T-cell (primary cell): ENCODE data around the gene IQSEC2. TPM values are rescaled to one million over a fixed set of nuclear protein-coding genes. Genes with fewer than 3 reads are reported as not detected.

ENCODE experiments used
- ATAC-seq, 4 experiments: fragments of 200-7000 bp in 3 of 4; fragments of 150-1000 bp in 1 of 4; cut with Tn5 transposase; replicated peaks in 1 of 4; 1 replicate in 3 of 4; 2 replicates in 1 of 4; pipeline ENCODE4 v1.10.0; 2021; ENCODE audit warnings: moderate library complexity in 3 of 4, mild to moderate bottlenecking in 2 of 4, moderate number of reproducible peaks in 1 of 4
- CTCF ChIA-PET, 2 donors: fragments of 300-600 bp; sonication (Branson Sonifier 250); formaldehyde crosslinking; loops; one replicate each; lab custom pipeline; 2022; ENCODE audit warnings: antibody characterized with exemption in 2 of 2; lab: Charles Lee
- POLR2A ChIA-PET, 2 donors: fragments of 300-600 bp; sonication (Branson Sonifier 250); formaldehyde crosslinking; loops; one replicate each; lab custom pipeline; 2022; ENCODE audit warnings: antibody characterized with exemption in 2 of 2; lab: Charles Lee
- DNase-seq, 35 experiments: peaks; one replicate each; pipeline versions ENCODE4 v3.0.0 to v3.0.0-alpha.2; 2013 to 2023
- H3K27ac ChIP-seq: one replicate; pipeline ENCODE4 v1.5.1; 2013; ENCODE audit warnings: low read length
- H3K27me3 ChIP-seq, 2 experiments: replicated peaks in 1 of 2; 1 replicate in 1 of 2; 2 replicates in 1 of 2; pipeline versions ENCODE4 v1.6.1 to v1.7.0; 2013; ENCODE audit warnings: low read length in 1 of 2, mixed read lengths in 1 of 2; ENCODE audit not compliant: control insufficient read depth in 2 of 2, insufficient read depth in 2 of 2; ENCODE audit errors: extremely low read depth in 1 of 2
- H3K36me3 ChIP-seq, 2 donors: 1 replicate in 1 of 2; 2 replicates in 1 of 2; pipeline versions ENCODE4 v1.6.1 to v1.7.0; 2013; ENCODE audit warnings: low read length in 1 of 2; ENCODE audit not compliant: control insufficient read depth in 2 of 2, insufficient read depth in 1 of 2; ENCODE audit errors: extremely low read depth in 1 of 2
- H3K4me1 ChIP-seq, 2 experiments: 1 replicate in 1 of 2; 2 replicates in 1 of 2; pipeline versions ENCODE4 v1.6.1 to v1.7.0; 2013; ENCODE audit warnings: low read length in 2 of 2, mixed read lengths in 1 of 2; ENCODE audit not compliant: insufficient read depth in 2 of 2, control insufficient read depth in 1 of 2; ENCODE audit errors: extremely low read depth in 1 of 2
- H3K4me3 ChIP-seq, 2 donors: 1 replicate in 1 of 2; 2 replicates in 1 of 2; pipeline versions ENCODE4 v1.5.1 to v1.7.0; 2013; ENCODE audit warnings: mild to moderate bottlenecking in 2 of 2, low read length in 1 of 2, moderate library complexity in 1 of 2; ENCODE audit not compliant: control insufficient read depth in 1 of 2; ENCODE audit errors: extremely low read depth in 1 of 2
- H3K9me3 ChIP-seq: 2 replicates; pipeline ENCODE4 v1.7.0; 2013
- H3K27ac Mint-ChIP-seq, 2 donors: one replicate each; pipeline ENCODE4 v1.8.0; 2020 to 2021; ENCODE audit warnings: mild to moderate bottlenecking in 2 of 2, mixed read lengths in 2 of 2
- H3K27me3 Mint-ChIP-seq, 2 donors: one replicate each; pipeline ENCODE4 v1.8.0; 2021 to 2022; ENCODE audit warnings: mixed read lengths in 2 of 2
- H3K36me3 Mint-ChIP-seq: one replicate; pipeline ENCODE4 v1.8.0; 2021; ENCODE audit warnings: mixed read lengths
- H3K4me1 Mint-ChIP-seq, 3 donors: one replicate each; pipeline ENCODE4 v1.8.0; 2020 to 2022; ENCODE audit warnings: mixed read lengths in 3 of 3, mild to moderate bottlenecking in 1 of 3
- H3K4me3 Mint-ChIP-seq, 3 donors: one replicate each; pipeline ENCODE4 v1.8.0; 2020 to 2022; ENCODE audit warnings: mild to moderate bottlenecking in 3 of 3, mixed read lengths in 3 of 3, moderate library complexity in 3 of 3
- H3K9me3 Mint-ChIP-seq, 3 donors: one replicate each; pipeline ENCODE4 v1.8.0; 2020 to 2022; ENCODE audit warnings: mixed read lengths in 3 of 3
- WGBS: methylation state at CpG from one replicate; pipeline ENCODE4 v1.1.5; 2013; ENCODE audit warnings: missing lambda C conversion rate; ENCODE audit not compliant: insufficient coverage; 5-methylcytosine and 5-hydroxymethylcytosine counted together
- total RNA-seq, 35 experiments: library from RNA in 6 of 35; stranded (reverse) in 6 of 35; fragments of 120-200 nt in 1 of 35; gene quantifications; one replicate each; pipeline versions ENCODE4 v1.2.1 to v1.2.4 and lab custom pipeline; 2013 to 2026

Gene IQSEC2
- total RNA-seq, 5 donors from 2014 or later (not counting 1 experiment from before 2014, with no cell fraction given), result 1.2 to 2.0 (median 1.4) TPM

DNA sequence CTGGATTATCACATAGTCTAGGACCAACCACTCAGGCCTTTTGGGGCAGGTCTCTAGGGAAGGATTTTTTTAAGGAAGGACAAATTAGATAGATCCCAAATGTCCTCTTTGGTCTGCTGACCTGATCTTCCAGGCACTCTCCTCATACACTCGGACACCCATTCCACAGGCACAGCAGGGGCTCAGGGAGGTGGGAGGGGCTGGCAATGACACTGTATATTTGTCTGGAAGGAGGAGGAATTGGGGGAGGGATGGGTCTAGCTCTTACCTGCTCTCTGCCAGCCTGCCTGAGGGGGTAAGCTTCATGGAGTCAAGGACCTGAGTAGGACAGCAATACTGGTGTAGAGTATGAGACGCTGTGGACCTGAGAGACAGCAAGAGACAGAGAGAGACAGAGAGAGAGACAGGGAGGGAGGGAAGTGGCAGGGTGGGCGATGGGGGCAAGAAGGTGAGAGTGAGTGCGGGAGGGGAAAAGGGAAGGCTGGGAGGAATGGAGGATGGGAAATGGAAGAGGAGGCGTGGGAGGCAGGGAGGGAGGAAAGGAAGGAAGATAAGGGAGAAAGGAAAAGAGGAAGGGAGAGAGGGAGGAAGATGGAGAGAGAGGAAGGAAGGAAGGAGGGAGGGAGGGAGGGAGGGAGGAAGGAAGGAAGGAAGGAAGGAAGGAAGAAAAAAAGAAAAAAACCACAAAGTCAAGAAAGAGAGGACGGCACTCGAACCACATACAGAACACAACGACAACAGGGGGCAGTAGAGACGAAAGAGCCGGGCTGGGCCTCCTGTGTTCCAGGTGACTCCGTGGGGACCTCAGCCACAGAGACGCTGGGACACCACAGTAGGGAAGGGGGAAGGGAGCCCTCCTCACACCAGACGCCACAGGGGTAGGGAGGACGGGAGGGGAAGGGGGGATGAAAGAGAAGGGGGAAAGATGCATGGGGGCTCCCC lies 1.8 kb downstream of the IQSEC2 start:
- CTCF ChIA-PET, result interaction anchor here in 1 of 2 donors (0.7 kb wide), 1 partner anchor 53 kb away, joined by 3 read pairs; no protein-coding TSS in a partner anchor
- peaks cover 8 to 16% (median 9%) of the 10 kb centered on the region in 3 donors for H3K4me1 Mint-ChIP-seq

DNA sequence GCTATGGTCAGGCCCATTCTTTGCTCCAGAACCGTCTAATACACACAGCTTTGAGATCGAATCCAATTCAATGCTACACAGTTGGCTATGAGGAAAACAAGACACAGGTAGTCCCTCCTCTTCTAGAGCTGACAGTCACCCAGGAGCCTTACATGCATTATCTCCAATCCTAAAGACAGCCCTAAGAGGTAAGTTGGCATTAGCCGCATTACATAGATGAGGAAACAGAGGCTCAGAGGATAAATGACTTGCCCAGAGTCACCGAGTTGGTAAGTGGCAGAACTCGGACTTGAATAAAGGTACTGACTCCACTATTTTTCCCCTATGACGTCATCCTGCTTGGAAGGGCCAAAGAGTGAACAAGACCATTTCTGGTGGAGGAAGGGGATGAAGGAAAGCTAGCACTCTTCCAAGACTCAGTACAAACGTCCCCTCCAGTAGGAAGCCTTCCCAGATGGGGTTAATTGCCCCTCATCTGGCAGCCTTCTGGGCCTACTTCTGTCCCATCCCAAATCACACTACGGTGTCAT lies 8.5 kb downstream of the IQSEC2 start:
- WGBS, result 100% methylated on average over 1 of the region's 8 CpGs
- Histone ChIP-seq H3K27ac (no peak overlapping the region), H3K4me1 (no peaks in the 10 kb centered on the region), H3K4me3 (no peak overlapping the region), H3K27me3 (no peaks in the 10 kb centered on the region), H3K9me3 (no peaks in the 10 kb centered on the region), H3K36me3 (no peaks in the 10 kb centered on the region)
- ChIA-PET POLR2A (no interaction called here), CTCF (no interaction called here)
- Mint-ChIP-seq H3K27me3 (no peaks in the 10 kb centered on the region), H3K27ac (no peak overlapping the region), H3K9me3 (no peaks in the 10 kb centered on the region), H3K36me3 (no peaks in the 10 kb centered on the region), H3K4me1 (no peaks in the 10 kb centered on the region), H3K4me3 (no peak overlapping the region)
- no peak for DNase-seq
- ATAC-seq, result no peak

More for the DNA sequence above, 1.8 kb downstream of the IQSEC2 start:
- Histone ChIP-seq H3K36me3 (no peaks in the 10 kb centered on the region), H3K4me1 (peaks cover 0 to 10% of the 10 kb centered on the region in 2 experiments), H3K4me3 (no peak overlapping the region), H3K27ac (no peak overlapping the region), H3K27me3 (no peaks in the 10 kb centered on the region), H3K9me3 (no peaks in the 10 kb centered on the region)
- 89% methylated on average over 3 of the region's 14 CpGs for WGBS
- POLR2A ChIA-PET, result no interaction called here
- Mint-ChIP-seq H3K27ac (peak overlapping the region in 1 of 2 donors; percentile 28), H3K27me3 (peaks cover 2 to 22% of the 10 kb centered on the region in 2 donors), H3K4me3 (peak overlapping the region in 1 of 3 donors; percentile 28), H3K9me3 (no peaks in the 10 kb centered on the region), H3K36me3 (no peaks in the 10 kb centered on the region)
- ATAC-seq (peak in 1 of 4 experiments; percentile 29), DNase-seq (peak in 2 of 35 experiments; percentile 8 to 14)

DNA sequence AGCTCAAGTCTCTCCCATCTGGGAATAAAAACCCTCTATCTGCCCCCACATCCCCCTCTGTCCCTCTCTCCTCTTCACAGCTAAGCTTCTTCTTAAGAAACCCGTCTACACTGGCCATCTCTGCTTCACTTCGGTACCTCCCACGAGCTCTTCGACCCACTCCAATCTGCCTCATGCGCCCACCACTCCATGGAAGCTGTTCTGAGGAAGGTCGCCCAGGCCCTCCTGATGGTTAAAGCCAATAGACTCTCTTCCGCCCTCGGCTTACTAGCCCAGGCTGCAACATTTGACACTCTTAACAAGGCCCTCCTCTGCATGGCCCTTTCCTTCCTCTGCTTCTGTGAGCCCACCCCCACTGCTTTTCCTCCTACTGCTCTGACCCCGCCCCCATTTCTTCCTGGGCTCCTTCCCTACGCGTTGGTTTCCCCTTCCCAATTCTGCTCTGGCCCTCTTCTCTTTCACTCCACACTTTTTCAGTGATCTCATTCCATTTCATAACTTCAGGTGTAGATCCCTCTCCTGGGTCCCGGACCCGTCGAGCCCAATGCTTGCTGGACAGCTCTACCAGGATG lies 11.8 kb downstream of the IQSEC2 start:
- Mint-ChIP-seq H3K27me3 (peaks cover 0 to 11% of the 10 kb centered on the region in 2 donors), H3K9me3 (no peaks in the 10 kb centered on the region), H3K36me3 (no peaks in the 10 kb centered on the region), H3K27ac (no peak overlapping the region), H3K4me3 (no peak overlapping the region), H3K4me1 (peaks cover 0 to under 1% (median 0%) of the 10 kb centered on the region in 3 donors)
- H3K4me1 ChIP-seq, result no peaks in the 10 kb centered on the region
- WGBS, result 84% methylated on average over 7 of the region's 14 CpGs
- no peaks in the 10 kb centered on the region for H3K9me3 ChIP-seq
- no peaks in the 10 kb centered on the region for H3K36me3 ChIP-seq
- ChIA-PET CTCF (no interaction called here), POLR2A (no interaction called here)
- H3K27ac ChIP-seq, result no peak overlapping the region
- no peak for DNase-seq
- no peak overlapping the region for H3K4me3 ChIP-seq
- no peak for ATAC-seq
- no peaks in the 10 kb centered on the region for H3K27me3 ChIP-seq

DNA sequence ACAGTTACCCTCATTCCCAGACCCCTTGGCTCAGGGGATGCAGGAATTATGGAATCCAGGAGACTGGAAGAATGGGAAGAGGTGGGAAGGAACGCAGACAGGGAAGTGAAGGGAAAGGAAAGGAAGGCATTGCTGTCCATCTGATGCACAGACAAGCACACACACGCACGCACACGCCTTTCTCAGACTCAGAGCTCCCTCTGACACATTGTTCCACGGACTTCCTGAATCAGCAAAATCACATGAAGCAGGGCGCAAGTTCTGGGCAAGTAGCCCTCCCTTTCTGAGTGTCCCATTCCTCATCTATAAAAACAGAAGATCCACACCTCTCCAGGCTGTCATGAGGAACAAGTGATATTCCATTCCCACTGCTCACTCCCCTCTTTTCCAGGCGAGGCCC lies 13.2 kb downstream of the IQSEC2 start:
- CTCF ChIA-PET, result no interaction called here
- Mint-ChIP-seq H3K27me3 (peaks cover 0 to 16% of the 10 kb centered on the region in 2 donors), H3K9me3 (no peaks in the 10 kb centered on the region), H3K27ac (no peak overlapping the region), H3K4me3 (no peak overlapping the region), H3K36me3 (no peaks in the 10 kb centered on the region), H3K4me1 (peaks cover 7 to 12% (median 8%) of the 10 kb centered on the region in 3 donors)
- WGBS, result 96% methylated on average over 3 of the region's 7 CpGs
- no peaks in the 10 kb centered on the region for H3K36me3 ChIP-seq
- no peak overlapping the region for H3K4me3 ChIP-seq
- no peak for ATAC-seq
- POLR2A ChIA-PET, result no interaction called here
- H3K27ac ChIP-seq, result no peak overlapping the region
- H3K9me3 ChIP-seq, result no peaks in the 10 kb centered on the region
- H3K4me1 ChIP-seq, result peaks cover 0 to 6% of the 10 kb centered on the region in 2 experiments
- no peaks in the 10 kb centered on the region for H3K27me3 ChIP-seq
- DNase-seq, result no peak

DNA sequence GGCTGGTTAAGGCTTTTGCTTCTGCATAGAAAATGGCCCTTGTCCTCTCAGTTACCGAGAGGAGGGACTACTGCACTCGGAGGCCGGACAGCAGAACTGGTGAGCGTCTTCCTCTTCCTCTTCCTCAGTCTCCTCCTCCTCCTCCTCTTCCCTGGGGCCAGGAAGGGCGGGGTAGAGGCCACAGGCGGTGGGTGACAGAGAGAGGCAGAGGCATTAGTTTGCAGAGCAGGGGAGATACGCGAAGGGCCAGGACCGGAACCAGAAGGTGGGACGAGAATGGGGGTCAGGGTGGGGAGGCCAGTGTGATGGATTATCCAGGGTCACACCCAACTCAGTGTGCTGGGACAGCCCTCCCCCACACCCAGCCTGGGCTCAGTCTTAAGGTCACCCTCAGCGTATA lies 14.5 kb downstream of the IQSEC2 start:
- no peak for ATAC-seq
- Histone ChIP-seq H3K9me3 (no peaks in the 10 kb centered on the region), H3K4me3 (no peak overlapping the region), H3K4me1 (peaks cover 0 to 18% of the 10 kb centered on the region in 2 experiments), H3K36me3 (no peaks in the 10 kb centered on the region), H3K27me3 (no peaks in the 10 kb centered on the region), H3K27ac (no peak overlapping the region)
- H3K36me3 Mint-ChIP-seq, result no peaks in the 10 kb centered on the region
- H3K4me1 Mint-ChIP-seq, result peaks cover 17 to 25% (median 19%) of the 10 kb centered on the region in 3 donors
- H3K27ac Mint-ChIP-seq, result no peak overlapping the region
- no peak overlapping the region for H3K4me3 Mint-ChIP-seq
- ChIA-PET POLR2A (no interaction called here), CTCF (no interaction called here)
- DNase-seq, result no peak
- peaks cover 0 to 16% of the 10 kb centered on the region in 2 donors for H3K27me3 Mint-ChIP-seq
- H3K9me3 Mint-ChIP-seq, result no peaks in the 10 kb centered on the region
- no CpG with 5 or more reads among the region's 11 CpGs for WGBS

DNA sequence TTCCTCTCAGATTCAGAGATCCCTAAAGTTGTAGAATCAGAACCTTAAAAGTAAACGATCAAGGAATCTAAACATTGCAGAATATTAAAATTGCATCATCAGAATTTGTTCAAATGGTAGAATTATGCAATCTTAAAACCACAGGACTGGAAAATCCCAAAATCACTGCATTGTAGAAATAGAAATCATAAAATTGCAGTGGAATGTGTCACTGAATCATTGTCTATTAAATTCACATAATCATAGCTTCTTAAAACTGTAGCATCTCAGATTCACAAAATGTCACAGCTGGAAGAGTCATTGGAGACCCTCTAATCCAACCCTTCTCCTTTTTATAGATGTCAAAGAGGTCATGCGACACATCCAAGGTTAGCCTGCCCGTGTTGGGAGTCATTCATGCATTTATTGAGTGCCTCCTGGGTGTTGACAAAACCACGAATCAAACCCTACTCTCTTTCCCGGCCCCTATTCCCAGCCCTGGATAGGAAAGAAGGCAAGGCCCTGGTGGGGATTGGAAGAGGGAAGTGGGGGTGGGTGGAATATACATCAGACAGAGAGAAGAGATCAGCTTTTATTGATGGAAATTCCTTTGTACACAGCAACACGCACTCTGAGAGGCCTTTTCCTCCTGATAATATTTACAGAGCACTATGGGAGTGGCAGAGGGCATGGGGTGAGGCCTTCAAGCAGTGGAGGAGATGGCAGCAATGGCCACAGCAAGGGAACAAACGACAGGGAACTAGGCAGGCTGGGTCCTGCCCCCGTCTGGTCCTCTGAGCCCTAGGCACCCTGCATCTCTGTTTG lies 15.4 kb downstream of the IQSEC2 start:
- Histone ChIP-seq H3K27me3 (no peaks in the 10 kb centered on the region), H3K4me3 (no peak overlapping the region), H3K27ac (no peak overlapping the region), H3K36me3 (no peaks in the 10 kb centered on the region), H3K9me3 (no peaks in the 10 kb centered on the region), H3K4me1 (peaks cover 0 to 26% of the 10 kb centered on the region in 2 experiments)
- ChIA-PET POLR2A (no interaction called here), CTCF (interaction anchor here in 1 of 2 donors (0.7 kb wide), 1 partner anchor 19 kb away, joined by 4 read pairs; no protein-coding TSS in a partner anchor)
- peaks cover 0 to 16% of the 10 kb centered on the region in 2 donors for H3K27me3 Mint-ChIP-seq
- no peaks in the 10 kb centered on the region for H3K36me3 Mint-ChIP-seq
- no peak for ATAC-seq
- no peak overlapping the region for H3K27ac Mint-ChIP-seq
- H3K9me3 Mint-ChIP-seq, result no peaks in the 10 kb centered on the region
- WGBS, result 80% methylated on average over 1 of the region's 8 CpGs
- H3K4me3 Mint-ChIP-seq, result no peak overlapping the region
- peaks cover 25 to 32% (median 26%) of the 10 kb centered on the region in 3 donors for H3K4me1 Mint-ChIP-seq
- no peak for DNase-seq
